Activated CD8-positive, alpha-beta memory T cell treated with anti-CD3 and anti-CD28 coated beads for 24 hours (primary cell): ENCODE measurements around the gene UPK3BL2.

ENCODE experiments used
- DNase-seq: peaks from one replicate; pipeline ENCODE4 v3.0.0-alpha.2; 2020

UPK3BL2 gene

DNA sequence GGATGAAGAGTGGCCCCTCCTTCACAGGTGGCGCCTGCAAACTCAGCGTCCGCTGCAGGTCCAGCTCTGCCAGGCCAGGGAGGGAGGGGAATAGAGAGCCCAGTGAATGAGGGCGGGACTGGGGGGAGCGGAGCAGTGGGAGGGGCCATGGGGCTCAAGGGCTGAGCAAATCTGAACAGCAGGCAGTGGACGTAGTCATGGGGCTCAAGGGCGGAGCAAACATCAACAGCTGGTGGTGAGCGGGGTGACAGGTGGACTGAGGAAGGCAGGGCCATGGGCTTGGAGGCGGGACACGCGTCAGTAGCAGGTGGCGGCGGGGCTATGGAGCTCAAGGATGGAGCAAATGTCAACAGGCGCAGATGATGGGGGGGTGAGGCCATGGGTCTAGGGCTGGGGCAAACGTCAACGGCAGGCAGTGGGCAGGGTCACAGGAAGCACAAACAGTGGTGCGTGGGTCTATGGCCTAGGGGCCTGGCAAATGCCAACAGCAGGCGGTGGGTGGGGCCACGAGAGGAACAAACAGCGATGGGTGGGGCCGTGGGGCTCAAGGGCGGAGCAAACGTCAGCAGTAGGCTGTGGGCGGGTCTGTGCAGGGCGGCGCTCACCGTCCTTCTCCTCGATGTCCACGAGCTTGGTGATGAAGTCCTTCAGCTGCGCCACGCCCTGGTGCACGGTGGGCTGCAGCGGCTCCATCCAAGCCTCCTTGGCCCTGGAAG, 50.1 kb downstream of the UPK3BL2 start:
- peak; percentile 58 for DNase-seq

- DNase-seq: peak; percentile 69
Measured at GRCh38 chr7:102490529-102491075, 52.9 kb downstream of the UPK3BL2 start.
